ENCODE measurements around the gene CAPN5. TPM values are rescaled to one million over a fixed set of nuclear protein-coding genes. Genes with fewer than 3 reads are reported as not detected.

The CAPN5 gene
- total and polyA plus RNA-seq, 5 donors = 2.9 to 6.9 (median 5.2) TPM

DNA sequence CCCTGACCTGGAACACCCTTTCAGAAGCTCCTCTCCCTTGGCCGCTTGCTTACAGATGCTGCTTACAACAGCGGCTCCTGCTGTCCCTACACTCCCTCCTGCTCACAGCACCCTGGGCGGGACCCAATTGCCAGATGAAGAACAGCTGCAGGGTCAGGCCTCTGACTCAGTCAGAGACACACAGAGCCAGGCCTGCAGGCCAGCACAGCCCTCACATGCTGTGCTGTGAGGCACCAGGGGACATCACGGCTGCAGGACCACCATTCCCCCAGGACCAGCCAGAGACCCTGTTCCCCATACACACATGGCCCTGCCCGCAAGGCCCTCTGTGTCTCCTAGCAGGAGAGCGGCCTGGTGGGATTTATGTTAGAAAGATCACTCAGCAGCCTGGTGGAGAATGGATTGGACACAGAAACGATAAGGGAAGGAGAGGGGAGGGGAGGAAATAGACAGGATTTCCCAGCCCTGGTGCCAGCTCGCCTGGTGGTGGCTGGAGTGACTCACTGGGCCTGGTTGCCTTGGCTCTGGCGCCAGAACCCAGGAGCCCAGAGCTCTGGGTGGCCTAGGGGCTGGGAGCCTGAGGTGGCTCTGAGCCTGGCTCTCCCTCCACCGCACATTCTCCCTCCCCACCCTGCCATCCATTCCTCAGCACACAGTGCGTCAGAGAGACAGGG, 6.7 kb downstream of the CAPN5 start:
- Histone ChIP-seq H3K4me1 (ENCODE audit: control insufficient read depth, insufficient read depth, low read length) (peaks cover 4% of the 10 kb centered on the region), H3K4me3 (ENCODE audit: low read length) (no peak overlapping the region), H3K9me3 (ENCODE audit: control insufficient read depth, low read length) (no peaks in the 10 kb centered on the region), H3K27ac (ENCODE audit: low read length) (peak overlapping the region; percentile 73), H3K27me3 (ENCODE audit: control insufficient read depth, insufficient read depth) (no peaks in the 10 kb centered on the region)
- peak; percentile 96 to 97 for ATAC-seq
- intact Hi-C loops (cut with DNase I) = no loop called here
- DNase-seq = peak; percentile 92 to 95 (median 94)
- WGBS = 45% methylated on average over 11 of the region's 11 CpGs

GRCh38 chr11:77074205-77074604, 7.4 kb downstream of the CAPN5 start:
- ATAC-seq (no peak), DNase-seq (peak in 1 of 3 donors; percentile 55)
- Histone ChIP-seq H3K4me3 (ENCODE audit: low read length) (no peak overlapping the region), H3K27me3 (ENCODE audit: control insufficient read depth, insufficient read depth) (no peaks in the 10 kb centered on the region), H3K4me1 (ENCODE audit: control insufficient read depth, insufficient read depth, low read length) (peaks cover 4% of the 10 kb centered on the region), H3K9me3 (ENCODE audit: control insufficient read depth, low read length) (no peaks in the 10 kb centered on the region), H3K27ac (ENCODE audit: low read length) (peak overlapping the region; percentile 73)
- intact Hi-C loops (cut with DNase I) = no loop called here
- 89% methylated on average over 5 of the region's 5 CpGs for WGBS

- peak overlapping the region; percentile 73 for H3K27ac ChIP-seq (ENCODE audit: low read length)
- no peak overlapping the region for H3K4me3 ChIP-seq (ENCODE audit: low read length)
- WGBS = 89% methylated on average over 15 of the region's 15 CpGs
- ATAC-seq (no peak), DNase-seq (peak in 1 of 3 donors; percentile 48)
- no peaks in the 10 kb centered on the region for H3K27me3 ChIP-seq (ENCODE audit: control insufficient read depth, insufficient read depth)
- H3K4me1 ChIP-seq (ENCODE audit: control insufficient read depth, insufficient read depth, low read length) = peaks cover 4% of the 10 kb centered on the region
- no peaks in the 10 kb centered on the region for H3K9me3 ChIP-seq (ENCODE audit: control insufficient read depth, low read length)
- intact Hi-C loops (cut with DNase I) = no loop called here
These were observed 8.0 kb downstream of the CAPN5 start for GRCh38 chr11:77074626-77075221.

- no peaks in the 10 kb centered on the region for H3K9me3 ChIP-seq (ENCODE audit: control insufficient read depth, low read length)
- no peak overlapping the region for H3K4me3 ChIP-seq (ENCODE audit: low read length)
- no peak for ATAC-seq
- intact Hi-C loops (cut with DNase I) = no loop called here
- DNase-seq = peak in 1 of 3 donors; percentile 30
- H3K27ac ChIP-seq (ENCODE audit: low read length) = no peak overlapping the region
- H3K4me1 ChIP-seq (ENCODE audit: control insufficient read depth, insufficient read depth, low read length) = peaks cover 4% of the 10 kb centered on the region
- no peaks in the 10 kb centered on the region for H3K27me3 ChIP-seq (ENCODE audit: control insufficient read depth, insufficient read depth)
- 93% methylated on average over 5 of the region's 5 CpGs for WGBS
These were observed 8.7 kb downstream of the CAPN5 start for GRCh38 chr11:77075425-77075905.

DNA sequence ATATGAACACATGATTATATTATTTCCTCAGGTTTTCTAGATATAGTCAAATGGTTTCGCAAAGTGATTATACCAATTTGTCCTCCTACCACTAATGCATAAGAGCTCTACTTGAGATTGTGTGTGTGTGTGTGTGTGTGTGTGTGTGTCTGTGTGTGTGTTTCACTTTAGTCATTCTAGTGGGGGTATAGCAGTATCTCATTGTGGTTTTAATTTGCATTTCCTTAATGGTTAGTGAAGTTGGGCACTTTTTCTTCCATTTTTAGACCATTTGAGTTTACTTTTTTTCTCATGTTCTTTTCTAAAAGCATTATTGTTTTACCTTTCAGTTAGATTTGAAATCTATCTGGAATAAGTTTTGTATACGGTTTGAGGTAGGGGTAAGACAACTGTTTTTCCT, 12.9 kb downstream of the CAPN5 start:
- no peaks in the 10 kb centered on the region for H3K27me3 ChIP-seq (ENCODE audit: control insufficient read depth, insufficient read depth)
- H3K27ac ChIP-seq (ENCODE audit: low read length) = no peak overlapping the region
- H3K4me1 ChIP-seq (ENCODE audit: control insufficient read depth, insufficient read depth, low read length) = peaks cover 3% of the 10 kb centered on the region
- intact Hi-C loops (cut with DNase I) = no loop called here
- WGBS = 93% methylated on average over 2 of the region's 2 CpGs
- ATAC-seq (no peak), DNase-seq (no peak)
- H3K9me3 ChIP-seq (ENCODE audit: control insufficient read depth, low read length) = no peaks in the 10 kb centered on the region
- no peak overlapping the region for H3K4me3 ChIP-seq (ENCODE audit: low read length)

DNA sequence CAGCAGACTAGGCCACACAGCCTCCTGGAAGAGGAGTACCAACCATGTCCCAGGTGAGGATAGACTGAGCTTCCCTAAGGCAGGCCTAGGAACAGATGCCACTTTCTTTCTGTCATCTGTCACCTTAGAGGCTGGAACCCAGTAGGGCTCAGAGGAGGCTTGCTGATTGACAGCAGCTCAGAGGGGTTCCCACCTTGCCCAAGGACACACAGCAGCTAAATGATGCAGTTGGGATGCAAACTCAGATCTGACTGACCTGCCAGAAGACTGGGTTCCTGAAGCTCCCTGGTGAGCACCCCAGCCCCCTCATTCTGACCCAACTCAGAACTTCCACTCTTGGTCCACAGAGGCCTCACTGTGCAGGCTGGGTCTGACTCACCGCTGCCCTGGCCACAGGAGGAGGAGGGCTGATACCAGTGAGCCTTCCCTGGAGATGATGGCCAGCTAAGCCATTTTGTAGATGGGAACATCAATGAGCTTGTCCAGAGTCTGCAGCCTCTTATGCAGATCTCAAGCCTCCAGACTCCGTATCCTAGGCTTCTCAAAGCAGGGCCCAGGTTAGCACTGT, 14.0 kb downstream of the CAPN5 start:
- Histone ChIP-seq H3K27me3 (ENCODE audit: control insufficient read depth, insufficient read depth) (no peaks in the 10 kb centered on the region), H3K4me1 (ENCODE audit: control insufficient read depth, insufficient read depth, low read length) (peaks cover 3% of the 10 kb centered on the region), H3K27ac (ENCODE audit: low read length) (no peak overlapping the region), H3K9me3 (ENCODE audit: control insufficient read depth, low read length) (no peaks in the 10 kb centered on the region), H3K4me3 (ENCODE audit: low read length) (no peak overlapping the region)
- DNase-seq = peak in 2 of 3 donors; percentile 22 to 25
- 90% methylated on average over 2 of the region's 2 CpGs for WGBS
- ATAC-seq = no peak
- intact Hi-C loops (cut with DNase I) = no loop called here

GRCh38 chr11:77081381-77081851, 14.6 kb downstream of the CAPN5 start:
- Histone ChIP-seq H3K9me3 (ENCODE audit: control insufficient read depth, low read length) (no peaks in the 10 kb centered on the region), H3K4me3 (ENCODE audit: low read length) (no peak overlapping the region), H3K4me1 (ENCODE audit: control insufficient read depth, insufficient read depth, low read length) (peaks cover 3% of the 10 kb centered on the region), H3K27me3 (ENCODE audit: control insufficient read depth, insufficient read depth) (no peaks in the 10 kb centered on the region), H3K27ac (ENCODE audit: low read length) (no peak overlapping the region)
- intact Hi-C loops (cut with DNase I) = no loop called here
- DNase-seq (peak in 2 of 3 donors; percentile 13 to 45), ATAC-seq (no peak)
- 91% methylated on average over 9 of the region's 9 CpGs for WGBS

GRCh38 chr11:77081976-77082836, 15.4 kb downstream of the CAPN5 start:
- Histone ChIP-seq H3K9me3 (ENCODE audit: control insufficient read depth, low read length) (no peaks in the 10 kb centered on the region), H3K27me3 (ENCODE audit: control insufficient read depth, insufficient read depth) (no peaks in the 10 kb centered on the region), H3K4me3 (ENCODE audit: low read length) (no peak overlapping the region), H3K27ac (ENCODE audit: low read length) (no peak overlapping the region), H3K4me1 (ENCODE audit: control insufficient read depth, insufficient read depth, low read length) (peaks cover 3% of the 10 kb centered on the region)
- DNase-seq (peak in 2 of 3 donors; percentile 6 to 46), ATAC-seq (peak; percentile 5 to 23)
- 57% methylated on average over 11 of the region's 11 CpGs for WGBS
- intact Hi-C loops (cut with DNase I) = no loop called here

DNA sequence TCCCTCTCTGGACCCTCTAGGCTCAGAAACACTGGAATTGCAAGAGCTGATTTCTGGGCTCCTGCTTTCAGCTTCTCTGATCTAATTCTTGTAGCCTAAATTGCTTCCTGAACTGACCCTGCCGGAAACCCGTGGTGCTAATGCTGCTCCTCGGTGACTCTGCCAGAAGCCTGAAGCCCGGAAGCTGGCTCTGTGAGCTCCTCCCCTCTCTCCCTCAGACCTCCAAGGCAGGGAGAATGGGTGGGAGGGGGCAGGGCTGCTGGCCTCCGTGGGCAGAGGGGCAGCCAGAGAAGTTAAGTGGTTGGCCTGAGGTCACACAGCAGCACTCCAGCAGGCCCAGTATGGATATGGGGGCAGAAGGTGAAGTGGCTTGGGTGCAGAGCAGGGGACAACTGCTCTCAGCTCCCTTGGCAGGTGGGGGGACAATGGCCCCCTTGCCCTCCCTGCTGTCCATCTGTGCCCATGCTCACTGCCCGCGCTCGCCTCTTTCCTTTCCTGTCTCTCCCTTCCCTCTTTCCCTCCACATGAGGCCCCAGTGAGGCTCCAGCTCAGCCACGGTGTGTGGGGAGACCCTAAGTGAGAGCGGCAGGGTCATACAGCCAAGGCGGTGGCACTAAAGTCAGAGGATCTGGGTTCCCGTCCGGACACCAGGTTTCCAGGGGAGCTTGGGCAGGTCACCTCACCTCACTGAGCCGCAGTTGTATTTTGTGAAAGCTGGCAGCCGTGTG, 16.2 kb downstream of the CAPN5 start:
- intact Hi-C loops (cut with DNase I) = no loop called here
- H3K4me1 ChIP-seq (ENCODE audit: control insufficient read depth, insufficient read depth, low read length) = peaks cover 3% of the 10 kb centered on the region
- H3K9me3 ChIP-seq (ENCODE audit: control insufficient read depth, low read length) = no peaks in the 10 kb centered on the region
- ATAC-seq (peak; percentile 80 to 85), DNase-seq (peak; percentile 69 to 89 (median 86))
- no peak overlapping the region for H3K4me3 ChIP-seq (ENCODE audit: low read length)
- no peaks in the 10 kb centered on the region for H3K27me3 ChIP-seq (ENCODE audit: control insufficient read depth, insufficient read depth)
- 64% methylated on average over 15 of the region's 15 CpGs for WGBS
- peak overlapping the region; percentile 18 for H3K27ac ChIP-seq (ENCODE audit: low read length)

GRCh38 chr11:77083566-77084245, 16.9 kb downstream of the CAPN5 start:
- ATAC-seq (no peak), DNase-seq (peak in 1 of 3 donors; percentile 24)
- H3K4me1 ChIP-seq (ENCODE audit: control insufficient read depth, insufficient read depth, low read length) = peaks cover 3% of the 10 kb centered on the region
- intact Hi-C loops (cut with DNase I) = no loop called here
- WGBS = 94% methylated on average over 12 of the region's 12 CpGs
- H3K9me3 ChIP-seq (ENCODE audit: control insufficient read depth, low read length) = no peaks in the 10 kb centered on the region
- H3K27me3 ChIP-seq (ENCODE audit: control insufficient read depth, insufficient read depth) = no peaks in the 10 kb centered on the region
- no peak overlapping the region for H3K4me3 ChIP-seq (ENCODE audit: low read length)
- no peak overlapping the region for H3K27ac ChIP-seq (ENCODE audit: low read length)
